HEK293T (cell line): ENCODE measurements around the gene CASQ2.

Experiments used
- BHLHE40 ChIP-seq: fragments of 450-650 bp; IDR thresholded peaks from 2 replicates; pipeline ENCODE4 v1.6.1; 2016; ENCODE audit warnings: mild to moderate bottlenecking, moderate library complexity, borderline replicate concordance
- CTBP1 ChIP-seq: fragments of 450-650 bp; IDR thresholded peaks from 2 replicates; pipeline ENCODE4 v1.6.1; 2016; ENCODE audit warnings: borderline replicate concordance
- L3MBTL2 ChIP-seq: fragments of 450-650 bp; conservative IDR thresholded peaks from 2 replicates; pipeline ENCODE4 v1.6.1; 2016; ENCODE audit warnings: mild to moderate bottlenecking
- SUZ12 ChIP-seq: fragments of 450-650 bp; IDR thresholded peaks from 2 replicates; pipeline ENCODE4 v1.6.1; 2016; ENCODE audit warnings: mild to moderate bottlenecking
- ZNF384 ChIP-seq: fragments of 450-650 bp; IDR thresholded peaks from 2 replicates; pipeline ENCODE4 v1.6.1; 2016

DNA sequence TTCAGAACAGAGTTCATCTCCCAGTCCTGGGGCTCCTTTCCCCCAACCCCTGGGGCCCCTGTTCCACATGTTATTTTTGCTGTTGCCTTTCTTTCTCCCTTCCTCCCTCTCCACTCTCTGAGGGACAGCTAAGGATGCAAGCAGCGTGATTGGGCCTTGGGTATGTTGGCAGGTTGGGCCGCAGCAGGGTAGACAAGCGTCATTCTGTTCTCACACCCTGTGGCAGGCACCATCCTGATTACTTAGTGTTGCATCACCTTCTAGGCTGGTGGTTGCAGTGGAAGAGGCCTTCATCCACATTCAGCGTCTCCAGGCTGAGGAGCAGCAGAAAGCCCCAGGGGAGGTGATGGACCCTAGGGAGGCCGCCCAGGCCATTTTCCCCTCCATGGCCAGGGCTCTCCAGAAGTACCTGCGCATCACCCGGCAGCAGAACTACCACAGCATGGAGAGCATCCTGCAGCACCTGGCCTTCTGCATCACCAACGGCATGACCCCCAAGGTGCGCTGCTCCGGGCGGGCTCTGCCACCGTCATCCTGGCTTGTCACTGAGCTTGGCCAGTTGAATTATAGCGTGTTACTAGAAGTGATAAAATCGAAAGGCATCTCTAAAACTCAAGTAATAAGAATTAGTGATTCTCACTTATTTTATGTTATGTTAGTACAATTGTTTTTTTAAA lies 83.3 kb downstream of the CASQ2 start:
- TF ChIP-seq L3MBTL2 (no peak), SUZ12 (no peak), BHLHE40 (no peak), ZNF384 (no peak), CTBP1 (no peak)
